Adrenal gland (tissue), 12 donors: ENCODE measurements around the gene ABHD12B. TPM values are rescaled to one million over a fixed set of nuclear protein-coding genes. Genes with fewer than 3 reads are reported as not detected.

Experiments used
- DNase-seq, 7 donors: peaks; one replicate each; pipeline ENCODE4 v3.0.0-alpha.2; 2019 to 2020
- H3K27ac ChIP-seq, 5 donors: fragments of 200-600 bp; sonication (generic) in 4 of 5; 1 replicate in 3 of 5; 2 replicates in 2 of 5; pipeline versions ENCODE4 v1.5.1 to v1.8.0; 2016 to 2020; ENCODE audit warnings: mild to moderate bottlenecking in 1 of 5
- H3K27me3 ChIP-seq: fragments of 200-600 bp; 2 replicates; pipeline ENCODE4 v1.8.0; 2021
- H3K36me3 ChIP-seq, 2 donors: fragments of 200-600 bp; replicated peaks in 1 of 2; 1 replicate in 1 of 2; 2 replicates in 1 of 2; pipeline versions ENCODE4 v1.5.1 to v1.8.0; 2018 to 2022
- H3K4me1 ChIP-seq, 2 donors: fragments of 200-600 bp; replicated peaks in 1 of 2; 1 replicate in 1 of 2; 2 replicates in 1 of 2; pipeline versions ENCODE4 v1.5.1 to v1.8.0; 2018 to 2021
- H3K4me3 ChIP-seq, 4 donors: fragments of 200-600 bp; sonication (generic) in 3 of 4; one replicate each; pipeline ENCODE4 v1.5.1; 2016 to 2018
- H3K9me3 ChIP-seq, 3 donors: fragments of 200-600 bp; sonication (generic) in 1 of 3; replicated peaks in 1 of 3; 1 replicate in 2 of 3; 2 replicates in 1 of 3; pipeline versions ENCODE4 v1.5.1 to v1.8.0; 2016 to 2021
- POLR2A ChIP-seq, 2 donors: fragments of 450-650 bp; IDR thresholded peaks; one replicate each; pipeline ENCODE4 v1.6.1; 2017; ENCODE audit warnings: antibody characterized with exemption in 2 of 2, mild to moderate bottlenecking in 2 of 2, moderate library complexity in 1 of 2
- WGBS, 4 donors: extraction: QIAGEN DNeasy Blood & Tissue Kit in 2 of 4; methylation state at CpG; one replicate each; pipeline versions ENCODE4 v1.1.5 to v1.1.7; 2013 to 2017; 5-methylcytosine and 5-hydroxymethylcytosine counted together
- intact Hi-C, 2 donors: fragments of 100-400 bp; cut with DNase I; formaldehyde crosslinking; loops; one replicate each; pipeline versions ENCODE4 v1.14.1 to v1.15.0; 2022 to 2023
- polyA plus RNA-seq, 3 donors: library from polyadenylated mRNA; stranded (reverse); fragments of 200-250 nt in 2 of 3; fragments of 350-450 nt in 1 of 3; fragmentation: Illumina TruSeq in 1 of 3; extraction: RNeasy Lipid Tissue Mini Kit (QIAGEN cat#74804) in 1 of 3; gene quantifications; one replicate each; pipeline ENCODE4 v1.2.3, GENCODE V29; 2013 to 2014
- total RNA-seq, 9 donors: library from RNA; depleted of rRNA in 4 of 9; stranded (reverse); fragments of >200 nt in 4 of 9; fragments of 120-200 nt in 1 of 9; fragmentation: NEBNext Ultra II Directional in 1 of 9; extraction: Animal tissue kit (Norgen Biotek cat#: 25700) in 1 of 9; gene quantifications; one replicate each; pipeline versions ENCODE4 v1.1.0 to v1.2.4, GENCODE V29; 2013 to 2023
- TF ChIP-seq, protein P1 (sequence below), 6 experiments: fragments of 450-650 bp in 4 of 6; fragments of 200-600 bp in 2 of 6; sonication (generic) in 1 of 6; IDR thresholded peaks; 1 replicate in 5 of 6; 2 replicates in 1 of 6; pipeline versions ENCODE4 v1.5.1 to v1.8.0; 2016 to 2021; ENCODE audit warnings: antibody characterized with exemption in 6 of 6, mild to moderate bottlenecking in 2 of 6, moderate library complexity in 1 of 6
- donor health status: healthy with polysubstance abuse.
- donor health status: Bipolar disorder and iron deficiency.
- donor health status: DM: yes; HTN: yes; CAD: no.
- donor health status: DM: no; HTN: no; CAD: no.
- donor health status: DM: no; HTN: no; CAD: no.
- donor health status: DM: yes; HTN: yes; CAD: no.

Gene ABHD12B
- total and polyA plus RNA-seq, 12 donors, result 0.10 to 0.46 (median 0.37) TPM; not detected in 6

DNA sequence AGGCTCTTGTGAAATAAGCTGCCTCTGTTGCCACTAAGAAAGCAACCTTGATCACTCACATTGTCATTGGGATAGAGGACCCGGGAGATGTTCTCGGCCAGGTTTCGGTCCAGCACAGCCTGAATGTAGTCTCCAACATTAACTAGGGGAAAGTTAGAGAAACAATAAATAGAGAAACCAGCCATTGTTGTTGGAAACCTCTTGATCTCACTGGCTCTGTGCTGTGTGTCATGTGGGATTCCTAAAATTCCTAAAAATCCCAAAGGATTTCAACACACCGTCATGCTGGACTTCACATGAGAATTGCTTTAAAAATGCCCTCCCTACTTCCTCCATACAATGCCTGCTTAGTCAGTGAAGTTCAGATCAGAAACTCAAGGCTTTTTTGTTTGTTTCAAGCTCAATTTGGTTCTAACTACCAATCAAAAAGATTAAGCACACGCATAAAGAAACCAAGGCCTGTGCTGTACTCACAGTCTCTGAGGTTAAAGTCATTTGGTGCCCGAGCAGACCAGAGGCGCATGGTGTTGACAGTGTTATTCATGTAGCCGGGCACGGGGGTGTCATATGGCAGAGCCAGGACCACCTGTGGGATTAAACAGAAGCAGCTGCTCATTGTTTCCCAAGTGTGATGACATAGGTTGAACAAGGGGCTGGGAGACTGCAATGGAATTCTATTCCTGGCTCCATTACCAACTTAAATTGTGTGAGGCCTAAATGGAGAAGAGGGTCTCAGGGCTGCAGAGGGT lies 48.8 kb downstream of the ABHD12B start:
- 62 to 86% (median 78%) methylated on average over 9 of the region's 9 CpGs for WGBS, 4 donors
- no peaks in the 10 kb centered on the region for H3K27me3 ChIP-seq
- H3K9me3 ChIP-seq, result no peaks in the 10 kb centered on the region
- no peak for DNase-seq
- H3K4me3 ChIP-seq, result no peak overlapping the region
- peaks cover 0 to 8% of the 10 kb centered on the region in 2 donors for H3K4me1 ChIP-seq
- TF ChIP-seq POLR2A (IDR thresholded peaks at IDR 0.05), result no peak
- TF ChIP-seq, protein P1, sequence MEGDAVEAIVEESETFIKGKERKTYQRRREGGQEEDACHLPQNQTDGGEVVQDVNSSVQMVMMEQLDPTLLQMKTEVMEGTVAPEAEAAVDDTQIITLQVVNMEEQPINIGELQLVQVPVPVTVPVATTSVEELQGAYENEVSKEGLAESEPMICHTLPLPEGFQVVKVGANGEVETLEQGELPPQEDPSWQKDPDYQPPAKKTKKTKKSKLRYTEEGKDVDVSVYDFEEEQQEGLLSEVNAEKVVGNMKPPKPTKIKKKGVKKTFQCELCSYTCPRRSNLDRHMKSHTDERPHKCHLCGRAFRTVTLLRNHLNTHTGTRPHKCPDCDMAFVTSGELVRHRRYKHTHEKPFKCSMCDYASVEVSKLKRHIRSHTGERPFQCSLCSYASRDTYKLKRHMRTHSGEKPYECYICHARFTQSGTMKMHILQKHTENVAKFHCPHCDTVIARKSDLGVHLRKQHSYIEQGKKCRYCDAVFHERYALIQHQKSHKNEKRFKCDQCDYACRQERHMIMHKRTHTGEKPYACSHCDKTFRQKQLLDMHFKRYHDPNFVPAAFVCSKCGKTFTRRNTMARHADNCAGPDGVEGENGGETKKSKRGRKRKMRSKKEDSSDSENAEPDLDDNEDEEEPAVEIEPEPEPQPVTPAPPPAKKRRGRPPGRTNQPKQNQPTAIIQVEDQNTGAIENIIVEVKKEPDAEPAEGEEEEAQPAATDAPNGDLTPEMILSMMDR (IDR thresholded peaks at IDR 0.05), result no peak
- intact Hi-C loops, result no loop called here
- H3K27ac ChIP-seq, result peak overlapping the region in 2 of 5 donors; percentile 10 to 52
- H3K36me3 ChIP-seq, result peaks cover 0 to 55% of the 10 kb centered on the region in 2 donors

DNA sequence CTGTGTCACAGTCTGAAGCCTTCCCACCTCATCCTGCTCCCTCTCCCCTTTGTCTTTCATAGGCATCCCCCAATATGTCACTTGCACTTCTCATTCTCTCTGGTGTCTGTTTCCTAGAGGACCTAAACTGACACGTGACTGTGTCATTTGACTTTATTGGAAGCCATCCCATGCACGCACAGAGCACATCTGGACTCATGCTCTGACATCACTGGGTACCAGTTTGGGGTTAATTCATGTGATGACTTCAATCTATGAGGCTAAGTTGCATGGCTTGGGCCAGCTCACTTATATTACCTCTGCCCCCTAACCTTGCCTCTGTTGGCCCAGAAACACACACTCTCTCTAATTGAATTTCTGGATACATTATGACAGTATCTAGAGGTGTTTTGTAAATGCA lies 51.0 kb downstream of the ABHD12B start:
- no peaks in the 10 kb centered on the region for H3K27me3 ChIP-seq
- peaks cover 0 to 38% of the 10 kb centered on the region in 2 donors for H3K36me3 ChIP-seq
- no peak overlapping the region for H3K27ac ChIP-seq
- TF ChIP-seq, protein P1 (IDR thresholded peaks at IDR 0.05), result no peak
- TF ChIP-seq POLR2A (IDR thresholded peaks at IDR 0.05), result no peak
- H3K4me1 ChIP-seq, result peaks cover 0 to 8% of the 10 kb centered on the region in 2 donors
- no peak for DNase-seq
- WGBS, 4 donors, result 89 to 97% (median 93%) methylated on average over 2 of the region's 2 CpGs
- H3K9me3 ChIP-seq, result no peaks in the 10 kb centered on the region
- intact Hi-C loops, result no loop called here
- H3K4me3 ChIP-seq, result no peak overlapping the region

DNA sequence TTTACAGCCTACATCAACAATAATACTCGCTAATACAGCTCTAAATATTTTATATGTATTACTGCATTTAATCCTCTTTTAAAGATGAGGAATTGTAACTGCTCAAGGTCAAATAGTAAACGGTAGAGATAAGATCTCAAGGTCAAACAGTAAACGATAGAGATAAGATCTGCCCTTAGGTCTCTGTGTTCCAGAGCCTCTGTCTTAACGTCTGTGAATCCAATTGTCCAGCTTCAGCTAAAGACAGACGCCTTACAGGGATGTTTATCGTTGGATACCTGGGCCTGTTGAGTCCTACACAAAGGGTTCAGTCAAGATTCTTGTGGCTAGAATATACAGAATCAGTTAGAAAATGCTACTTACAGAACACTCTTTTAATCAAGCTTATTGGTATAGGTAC lies 52.4 kb downstream of the ABHD12B start:
- H3K27me3 ChIP-seq, result no peaks in the 10 kb centered on the region
- peaks cover 0 to 36% of the 10 kb centered on the region in 2 donors for H3K36me3 ChIP-seq
- intact Hi-C loops, result no loop called here
- no peak overlapping the region for H3K27ac ChIP-seq
- TF ChIP-seq POLR2A (IDR thresholded peaks at IDR 0.05), result no peak
- TF ChIP-seq, protein P1 (IDR thresholded peaks at IDR 0.05), result no peak
- no peaks in the 10 kb centered on the region for H3K9me3 ChIP-seq
- peaks cover 0 to 8% of the 10 kb centered on the region in 2 donors for H3K4me1 ChIP-seq
- DNase-seq, result no peak
- WGBS, 4 donors, result 43 to 47% (median 44%) methylated on average over 6 of the region's 6 CpGs
- no peak overlapping the region for H3K4me3 ChIP-seq

DNA sequence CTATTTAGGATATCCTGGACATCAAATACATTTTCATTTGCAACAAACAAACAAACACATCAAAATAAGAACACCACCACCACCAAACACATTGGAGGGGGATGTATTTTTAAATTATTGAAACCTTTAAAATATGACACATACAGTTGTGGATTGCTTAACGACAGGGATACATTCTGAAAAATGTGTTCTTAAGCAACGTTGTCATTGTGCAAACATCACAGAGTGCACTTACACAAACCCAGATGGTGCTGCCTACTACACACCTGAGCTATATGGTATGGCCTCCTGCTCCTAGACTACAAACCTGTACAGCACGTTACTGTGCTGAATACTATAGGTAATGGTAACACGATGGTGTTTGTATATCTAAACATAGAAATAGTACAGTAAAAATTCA lies 53.0 kb downstream of the ABHD12B start:
- H3K9me3 ChIP-seq, result no peaks in the 10 kb centered on the region
- TF ChIP-seq, protein P1 (IDR thresholded peaks at IDR 0.05), result no peak
- no peak for TF ChIP-seq POLR2A (IDR thresholded peaks at IDR 0.05)
- no peaks in the 10 kb centered on the region for H3K27me3 ChIP-seq
- H3K4me3 ChIP-seq, result no peak overlapping the region
- no peak overlapping the region for H3K27ac ChIP-seq
- peaks cover 0 to 38% of the 10 kb centered on the region in 2 donors for H3K36me3 ChIP-seq
- intact Hi-C loops, result no loop called here
- peaks cover 0 to 8% of the 10 kb centered on the region in 2 donors for H3K4me1 ChIP-seq
- no peak for DNase-seq
- WGBS, 4 donors, result 80 to 85% (median 83%) methylated on average over 4 of the region's 4 CpGs
